ENCODE data around the gene HOXB4. TPM values are rescaled to one million over a fixed set of nuclear protein-coding genes. Genes with fewer than 3 reads are reported as not detected.
A peak's percentile ranks its signal among the peaks of the same experiment; 100 is the strongest.

The HOXB4 gene
- total RNA-seq, 1 donor: 0.36 TPM

DNA sequence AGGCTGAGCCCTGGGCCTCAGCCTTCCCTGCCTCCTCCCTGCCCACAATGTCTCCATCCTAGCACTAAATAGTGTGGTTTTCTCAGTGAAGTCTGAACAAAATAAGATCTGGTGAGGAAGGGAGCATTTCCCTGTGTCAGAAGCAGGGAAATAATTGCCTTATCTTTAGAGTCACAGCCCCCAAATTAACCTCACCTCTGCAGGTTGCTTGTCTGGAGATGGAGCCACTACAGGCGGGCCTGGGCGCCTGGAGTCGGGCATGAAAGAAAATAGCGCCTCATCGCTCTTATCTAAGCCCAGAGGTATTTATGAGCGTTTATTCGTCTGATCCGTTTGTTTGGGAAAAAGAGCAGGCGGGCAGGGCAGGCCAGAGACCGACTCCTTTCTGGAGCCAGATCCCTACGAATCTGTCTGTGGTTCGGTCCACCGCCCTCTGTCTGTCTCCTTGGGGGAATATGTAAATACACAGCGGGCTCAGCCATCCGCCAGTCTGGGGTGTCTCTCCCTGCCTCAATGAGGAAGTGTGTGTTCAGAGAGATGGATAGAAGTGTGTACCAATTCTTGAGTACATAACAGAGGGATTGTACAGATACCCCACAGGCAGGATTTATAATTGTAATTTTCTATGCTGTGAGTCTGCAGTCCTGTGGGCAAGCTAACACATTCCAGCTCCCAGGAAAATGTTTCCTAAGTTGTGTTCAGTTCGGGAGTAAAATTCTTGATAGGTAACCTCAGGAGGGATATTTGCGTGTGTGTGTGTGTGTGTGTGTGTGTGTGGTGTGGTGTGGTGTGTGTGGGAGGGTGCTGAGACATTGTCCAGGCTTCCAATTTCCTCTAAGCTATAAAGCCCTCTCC, 22.3 kb upstream of the HOXB4 start:
- H3K4me2 ChIP-seq (ENCODE audit: insufficient read depth, low read length): no peak overlapping the region
- peaks cover 100% of the 10 kb centered on the region for H3K27me3 ChIP-seq (ENCODE audit: insufficient read depth, low read length)
- H3K4me1 ChIP-seq (ENCODE audit: insufficient read depth, low read length): no peaks in the 10 kb centered on the region
- no peaks in the 10 kb centered on the region for H3K9me3 ChIP-seq (ENCODE audit: low read depth, low read length)
- H3K36me3 ChIP-seq (ENCODE audit: insufficient read depth, low read length): no peaks in the 10 kb centered on the region
- no peaks in the 10 kb centered on the region for H3K79me2 ChIP-seq (ENCODE audit: insufficient read depth, low read length)
- TF ChIP-seq, protein P1, sequence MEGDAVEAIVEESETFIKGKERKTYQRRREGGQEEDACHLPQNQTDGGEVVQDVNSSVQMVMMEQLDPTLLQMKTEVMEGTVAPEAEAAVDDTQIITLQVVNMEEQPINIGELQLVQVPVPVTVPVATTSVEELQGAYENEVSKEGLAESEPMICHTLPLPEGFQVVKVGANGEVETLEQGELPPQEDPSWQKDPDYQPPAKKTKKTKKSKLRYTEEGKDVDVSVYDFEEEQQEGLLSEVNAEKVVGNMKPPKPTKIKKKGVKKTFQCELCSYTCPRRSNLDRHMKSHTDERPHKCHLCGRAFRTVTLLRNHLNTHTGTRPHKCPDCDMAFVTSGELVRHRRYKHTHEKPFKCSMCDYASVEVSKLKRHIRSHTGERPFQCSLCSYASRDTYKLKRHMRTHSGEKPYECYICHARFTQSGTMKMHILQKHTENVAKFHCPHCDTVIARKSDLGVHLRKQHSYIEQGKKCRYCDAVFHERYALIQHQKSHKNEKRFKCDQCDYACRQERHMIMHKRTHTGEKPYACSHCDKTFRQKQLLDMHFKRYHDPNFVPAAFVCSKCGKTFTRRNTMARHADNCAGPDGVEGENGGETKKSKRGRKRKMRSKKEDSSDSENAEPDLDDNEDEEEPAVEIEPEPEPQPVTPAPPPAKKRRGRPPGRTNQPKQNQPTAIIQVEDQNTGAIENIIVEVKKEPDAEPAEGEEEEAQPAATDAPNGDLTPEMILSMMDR (IDR thresholded peaks at IDR 0.05; ENCODE audit: extremely low read depth, low read depth, low read length): no peak
- DNase-seq (ENCODE audit: insufficient read length, low spot score, missing footprints): no peak
- H4K20me1 ChIP-seq (ENCODE audit: insufficient read depth, low read length): peaks cover 3% of the 10 kb centered on the region
- H3K27ac ChIP-seq (ENCODE audit: low read depth, low read length): no peak overlapping the region
- no peak overlapping the region for H2AFZ ChIP-seq (ENCODE audit: low read length)
- no peak overlapping the region for H3K4me3 ChIP-seq (ENCODE audit: insufficient read depth, low read length)

- Histone ChIP-seq H3K4me1 (ENCODE audit: insufficient read depth, low read length) (no peaks in the 10 kb centered on the region), H3K9me3 (ENCODE audit: low read depth, low read length) (no peaks in the 10 kb centered on the region), H4K20me1 (ENCODE audit: insufficient read depth, low read length) (peaks cover 3% of the 10 kb centered on the region), H3K27me3 (ENCODE audit: insufficient read depth, low read length) (peaks cover 100% of the 10 kb centered on the region), H3K36me3 (ENCODE audit: insufficient read depth, low read length) (no peaks in the 10 kb centered on the region), H3K79me2 (ENCODE audit: insufficient read depth, low read length) (no peaks in the 10 kb centered on the region), H3K4me3 (ENCODE audit: insufficient read depth, low read length) (no peak overlapping the region), H3K27ac (ENCODE audit: low read depth, low read length) (no peak overlapping the region), H2AFZ (ENCODE audit: low read length) (no peak overlapping the region), H3K4me2 (ENCODE audit: insufficient read depth, low read length) (no peak overlapping the region)
- DNase-seq (ENCODE audit: insufficient read length, low spot score, missing footprints): no peak
- TF ChIP-seq, protein P1 (IDR thresholded peaks at IDR 0.05; ENCODE audit: extremely low read depth, low read depth, low read length): no peak
Observed at GRCh38 chr17:48599354-48599753, 21.2 kb upstream of the HOXB4 start.

GRCh38 chr17:48598736-48599135, 20.6 kb upstream of the HOXB4 start:
- H3K27ac ChIP-seq (ENCODE audit: low read depth, low read length): no peak overlapping the region
- no peak overlapping the region for H3K4me2 ChIP-seq (ENCODE audit: insufficient read depth, low read length)
- no peak for DNase-seq (ENCODE audit: insufficient read length, low spot score, missing footprints)
- TF ChIP-seq, protein P1 (IDR thresholded peaks at IDR 0.05; ENCODE audit: extremely low read depth, low read depth, low read length): no peak
- H4K20me1 ChIP-seq (ENCODE audit: insufficient read depth, low read length): peaks cover 3% of the 10 kb centered on the region
- no peaks in the 10 kb centered on the region for H3K79me2 ChIP-seq (ENCODE audit: insufficient read depth, low read length)
- H3K36me3 ChIP-seq (ENCODE audit: insufficient read depth, low read length): no peaks in the 10 kb centered on the region
- H3K27me3 ChIP-seq (ENCODE audit: insufficient read depth, low read length): peaks cover 100% of the 10 kb centered on the region
- no peaks in the 10 kb centered on the region for H3K9me3 ChIP-seq (ENCODE audit: low read depth, low read length)
- no peaks in the 10 kb centered on the region for H3K4me1 ChIP-seq (ENCODE audit: insufficient read depth, low read length)
- H3K4me3 ChIP-seq (ENCODE audit: insufficient read depth, low read length): no peak overlapping the region
- no peak overlapping the region for H2AFZ ChIP-seq (ENCODE audit: low read length)

DNA sequence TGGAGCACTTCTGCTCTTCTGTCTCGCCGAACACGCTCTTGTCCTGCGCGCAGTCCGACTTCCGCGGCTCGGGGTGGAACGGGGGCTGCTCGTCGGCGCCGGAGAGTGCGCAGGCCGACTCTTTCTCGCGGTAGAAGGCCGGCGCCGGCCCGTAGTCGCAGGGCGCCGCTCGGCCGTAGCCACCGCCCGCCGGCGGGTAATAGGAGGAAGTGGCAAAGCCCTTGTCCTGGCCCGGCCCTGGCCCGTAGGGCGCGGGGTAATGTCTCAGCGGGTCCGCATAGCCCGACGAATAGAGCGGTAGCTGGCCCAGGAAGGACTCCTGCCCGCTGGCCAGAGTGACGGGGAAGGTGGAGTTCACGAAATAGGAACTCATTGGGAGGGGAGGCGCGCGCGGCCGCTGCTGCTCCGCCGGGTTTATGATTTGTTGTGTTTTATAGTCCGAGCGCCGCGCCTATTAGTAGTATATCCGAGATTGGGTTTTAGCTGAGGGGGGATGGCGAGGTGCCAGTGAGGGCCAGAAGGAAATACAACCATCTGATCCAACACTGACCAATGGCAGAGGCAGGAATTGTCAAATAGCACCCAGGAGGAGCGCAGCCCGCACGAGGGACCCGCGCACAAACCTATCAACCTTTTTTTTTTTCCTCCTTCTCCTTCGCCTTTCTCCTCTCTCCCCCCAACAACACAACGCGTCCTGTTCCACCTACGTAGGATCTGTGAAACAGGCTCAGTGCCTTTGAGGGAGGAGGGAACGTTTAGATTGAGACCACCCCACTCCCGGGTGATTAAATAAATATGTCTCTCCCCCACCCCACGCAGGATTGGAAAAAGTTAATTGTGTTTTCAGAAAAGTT, 19.9 kb upstream of the HOXB4 start:
- Histone ChIP-seq H3K27ac (ENCODE audit: low read depth, low read length) (no peak overlapping the region), H3K4me3 (ENCODE audit: insufficient read depth, low read length) (peak overlapping the region; percentile 58), H3K27me3 (ENCODE audit: insufficient read depth, low read length) (peaks cover 98% of the 10 kb centered on the region), H3K4me1 (ENCODE audit: insufficient read depth, low read length) (no peaks in the 10 kb centered on the region), H2AFZ (ENCODE audit: low read length) (peak overlapping the region; percentile 41), H3K4me2 (ENCODE audit: insufficient read depth, low read length) (peak overlapping the region; percentile 60), H3K79me2 (ENCODE audit: insufficient read depth, low read length) (no peaks in the 10 kb centered on the region), H3K9me3 (ENCODE audit: low read depth, low read length) (no peaks in the 10 kb centered on the region), H3K36me3 (ENCODE audit: insufficient read depth, low read length) (no peaks in the 10 kb centered on the region), H4K20me1 (ENCODE audit: insufficient read depth, low read length) (peaks cover 1% of the 10 kb centered on the region)
- TF ChIP-seq, protein P1 (IDR thresholded peaks at IDR 0.05; ENCODE audit: extremely low read depth, low read depth, low read length): no peak
- DNase-seq (ENCODE audit: insufficient read length, low spot score, missing footprints): no peak
